SHP77 treated with DMSO at 0.1 percent for 48 hours (cell line): ENCODE results near the gene RAD54L.
"Not testable (repeated sequence)": the region's sequence is repeated elsewhere in the genome, so short reads cannot be mapped to it uniquely, and the experiment has no call there.

Source experiments
- DNase-seq: peaks from one replicate; lab custom pipeline; 2025; lab: John Stamatoyannopoulos, UW

Gene RAD54L

DNA sequence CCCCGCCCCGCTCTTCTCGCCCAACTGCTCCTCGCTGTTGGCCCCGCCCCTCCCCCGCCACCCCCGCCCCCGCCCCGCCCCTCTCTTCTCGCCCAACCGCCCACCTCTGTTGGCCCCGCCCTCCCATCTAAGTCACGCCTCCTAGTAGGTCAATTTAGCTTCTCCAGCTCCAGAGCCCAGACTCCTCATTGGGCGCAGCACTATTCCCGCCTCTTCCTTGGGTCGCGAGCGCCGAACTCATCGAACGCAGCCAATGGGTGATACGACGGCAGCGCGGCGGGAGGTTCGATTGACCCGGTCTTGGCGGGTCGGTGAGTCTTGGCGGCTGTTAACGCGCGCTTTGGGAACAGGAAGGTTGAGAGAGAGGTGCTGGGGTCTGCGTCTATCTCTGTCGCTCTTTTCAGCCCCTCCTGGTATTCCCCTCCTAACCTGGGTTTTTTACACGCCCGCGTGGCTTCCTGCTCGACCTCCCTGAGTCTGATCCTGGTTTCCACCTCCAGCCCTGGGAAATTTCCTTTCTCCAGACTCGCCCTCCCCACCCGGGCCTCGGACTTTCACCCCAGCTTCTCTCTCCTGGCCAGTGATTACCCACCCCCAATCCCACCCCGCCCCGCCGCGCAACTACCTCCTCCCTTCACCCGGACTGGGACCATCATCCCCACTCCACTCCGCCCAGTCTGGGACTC, at the start of gene RAD54L:
RAD54L (plus strand) TSS at position 328 of the 686 bp plus-strand sequence. CDS start 643 bp downstream, outside the sequence.
- DNase-seq: peak; percentile 94

DNA sequence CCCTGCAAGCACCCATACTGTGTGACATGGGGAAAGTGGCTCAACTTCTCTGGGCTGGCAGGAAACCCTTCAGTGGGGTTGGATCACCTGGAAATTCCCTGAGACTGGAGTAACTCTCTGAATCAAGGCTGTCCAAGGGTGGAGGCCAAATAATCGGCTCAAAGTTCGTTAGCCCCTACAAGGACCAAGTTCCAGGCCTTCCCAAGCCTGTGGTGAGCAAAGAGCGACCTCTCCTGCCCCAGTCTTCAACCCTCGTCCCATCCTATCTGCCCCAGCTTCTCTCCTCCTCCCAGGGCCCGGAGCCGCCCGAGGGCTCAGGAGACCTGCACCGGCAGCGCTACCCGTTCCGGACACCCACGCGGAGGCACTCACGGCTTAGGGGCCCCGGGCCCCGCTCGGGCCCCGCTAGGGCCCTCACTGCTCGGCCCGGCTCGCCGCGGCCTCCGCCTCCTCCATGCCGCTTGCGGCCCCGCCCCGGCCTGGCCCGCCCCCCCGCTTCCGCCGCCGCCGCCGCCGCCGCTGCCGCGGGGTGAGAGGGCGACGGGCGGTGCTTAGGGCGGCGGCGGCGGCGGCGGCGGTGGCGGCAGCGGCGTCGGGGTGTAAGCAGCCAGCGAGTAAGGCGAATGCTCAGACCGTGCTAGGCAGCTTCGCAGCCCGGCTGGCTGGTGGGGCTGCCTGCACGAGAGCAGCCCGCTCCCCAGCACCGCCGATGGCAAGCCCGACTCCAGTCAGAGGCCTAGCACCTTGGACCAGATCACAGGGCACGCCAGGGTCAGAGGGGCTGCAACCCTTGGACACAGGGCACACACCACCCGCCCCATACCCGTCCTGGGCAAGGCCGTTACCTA, 49.4 kb upstream of the RAD54L start, which contains the start of gene POMGNT1:
POMGNT1 (minus strand) TSS at position 471 of the 848 bp plus-strand sequence. CDS start 613 bp downstream, outside the sequence.
- peak; percentile 37 for DNase-seq

DNA sequence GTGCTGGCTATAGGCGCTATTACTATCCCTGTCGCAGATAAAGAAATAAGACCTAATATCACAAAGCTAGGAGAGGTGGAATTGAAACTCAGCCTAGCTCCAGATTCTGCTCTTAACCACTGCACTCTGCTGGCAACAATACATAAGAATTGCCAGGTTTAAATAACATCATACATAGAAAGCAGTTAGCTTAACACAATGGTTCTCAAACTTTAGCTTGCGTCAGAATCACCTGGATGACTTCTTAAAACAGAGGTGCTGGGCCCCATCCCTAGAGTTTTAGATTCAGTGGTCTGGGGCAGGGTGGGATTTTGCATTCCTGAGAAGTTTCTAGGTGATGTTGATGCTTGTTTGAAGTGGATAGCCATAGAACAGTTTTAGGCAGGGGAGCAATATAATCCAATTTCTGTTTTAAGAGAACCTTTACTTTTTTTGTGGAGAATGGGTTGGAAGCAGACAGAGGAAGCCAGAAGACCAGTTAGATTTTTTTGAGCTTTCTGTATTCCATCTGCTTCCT, 48.3 kb upstream of the RAD54L start:
- no peak for DNase-seq

DNA sequence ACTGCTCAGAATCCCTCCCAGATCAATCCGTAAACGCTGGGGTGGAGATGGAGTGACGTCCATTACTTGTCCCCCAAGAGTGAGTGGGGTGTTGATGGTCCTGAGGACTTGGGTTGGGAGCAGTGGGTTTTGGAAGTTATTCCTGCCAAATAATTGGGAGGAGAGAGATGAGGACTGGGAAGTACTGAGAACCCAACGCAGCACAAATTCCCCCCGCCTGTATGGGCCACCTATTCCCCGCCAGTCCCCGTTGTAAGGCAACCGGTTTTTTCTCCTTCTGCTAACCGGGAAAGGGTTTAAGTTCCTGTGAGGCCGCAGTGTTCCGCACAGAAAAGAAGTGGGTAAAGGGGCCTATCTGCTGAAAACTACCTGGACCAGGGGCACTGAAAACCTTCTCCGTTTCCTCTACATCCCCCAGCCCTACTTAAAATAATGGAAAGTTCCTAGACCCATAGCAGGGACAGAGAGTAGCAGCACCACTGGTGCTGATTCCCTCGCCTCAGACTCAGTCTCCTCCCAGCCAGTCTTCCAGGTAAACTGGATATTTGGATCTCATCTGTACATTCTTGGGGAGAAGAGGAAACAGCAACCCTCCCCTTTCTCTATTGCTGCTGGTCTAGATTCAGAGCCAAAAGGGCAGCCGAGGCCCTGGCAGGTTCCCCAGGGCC, 43.7 kb upstream of the RAD54L start:
- no peak for DNase-seq

DNA sequence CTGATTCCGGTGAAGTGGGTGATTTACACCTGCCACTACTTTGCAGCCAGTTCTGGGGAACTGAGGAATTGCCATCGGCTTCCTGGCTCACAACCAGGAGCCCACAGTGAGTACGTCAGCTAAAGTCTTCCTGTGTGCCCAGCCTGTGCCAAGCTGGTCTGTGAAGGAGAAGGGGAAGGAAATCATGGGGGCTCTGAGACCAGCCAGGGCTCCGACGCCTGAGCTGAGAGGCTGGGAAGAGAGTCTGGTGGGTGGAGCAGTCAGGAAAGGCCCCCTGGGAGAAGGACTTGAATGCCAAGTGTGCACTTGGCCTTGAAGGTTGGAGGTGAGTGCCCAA, 43.2 kb upstream of the RAD54L start:
- DNase-seq: no peak

DNA sequence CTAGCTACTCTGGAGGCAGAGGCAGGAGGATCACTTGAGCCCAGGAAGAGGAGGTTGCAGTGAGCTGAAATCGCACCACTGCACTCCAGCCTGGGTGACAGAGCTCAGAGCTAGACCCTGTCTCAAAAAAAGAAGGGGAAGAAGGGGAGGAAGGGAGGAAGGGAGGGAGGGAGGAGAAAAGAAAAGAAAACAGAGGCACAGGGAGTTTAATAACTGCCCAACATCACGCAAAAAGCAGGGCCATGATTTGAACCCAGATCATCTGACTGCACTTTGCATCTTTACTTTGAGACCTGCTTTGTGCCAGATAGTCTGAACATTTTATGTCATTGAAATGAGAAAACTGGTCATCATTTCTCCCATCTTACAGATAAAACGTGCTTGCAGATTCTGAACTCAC, 42.4 kb upstream of the RAD54L start:
- DNase-seq: no peak

DNA sequence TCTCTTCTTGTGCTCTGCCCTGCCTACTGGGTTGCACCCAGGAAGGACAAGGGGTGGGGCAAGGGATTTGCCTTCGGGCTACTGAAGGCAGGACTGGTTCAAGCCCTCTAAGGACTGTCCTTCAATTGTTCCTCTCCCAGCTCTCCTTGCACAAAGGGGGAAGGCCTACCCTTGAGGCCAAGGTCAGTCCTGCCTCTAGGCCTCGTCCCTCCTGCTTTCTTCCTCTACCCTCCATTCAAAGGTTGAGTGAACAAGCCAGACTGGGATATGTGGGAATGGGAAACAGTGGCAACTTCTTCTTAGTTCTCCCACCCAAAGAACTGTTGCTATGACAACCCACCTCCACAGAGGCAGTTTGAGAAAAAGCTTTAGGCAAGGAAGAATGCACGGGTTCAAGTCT, 41.8 kb upstream of the RAD54L start:
- DNase-seq: no peak

DNA sequence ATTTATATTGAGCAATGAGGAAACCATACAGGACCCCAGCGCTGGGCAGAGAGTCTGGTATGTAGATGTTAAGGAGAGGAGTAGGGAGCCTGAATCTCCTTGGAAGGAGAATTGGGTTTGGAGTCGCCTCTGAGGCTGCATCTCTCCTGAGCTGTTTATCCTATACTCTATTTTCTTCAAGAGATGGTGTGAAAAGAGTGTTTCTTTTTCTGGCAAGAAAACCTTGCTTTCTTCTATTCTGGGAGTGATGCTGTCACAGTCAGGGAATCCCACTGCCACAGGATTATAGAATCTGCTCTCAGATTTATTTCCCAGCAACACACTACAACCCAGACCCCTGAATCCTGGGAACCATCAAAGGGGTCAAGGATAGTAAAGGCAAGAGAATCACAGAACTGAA, 41.2 kb upstream of the RAD54L start:
- no peak for DNase-seq

DNA sequence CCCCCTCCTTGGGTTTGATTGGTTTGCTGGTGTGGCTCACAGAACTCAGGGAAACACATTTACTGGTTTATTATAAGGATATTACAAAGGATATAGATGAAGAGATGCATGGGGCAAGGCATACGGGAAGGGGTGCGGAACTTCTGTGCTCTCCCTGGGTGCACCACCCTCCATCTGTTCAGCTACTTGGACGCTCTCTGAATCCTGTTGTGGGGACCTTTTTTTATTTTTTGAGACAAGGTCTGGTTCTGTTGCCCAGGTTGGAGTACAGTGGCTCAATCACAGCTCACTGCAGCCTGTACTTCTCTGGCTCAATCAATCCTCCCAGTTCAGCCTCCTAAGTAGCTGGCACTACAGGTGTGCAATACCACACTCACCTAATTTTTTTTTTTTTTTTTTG, 37.0 kb upstream of the RAD54L start:
- no peak for DNase-seq

DNA sequence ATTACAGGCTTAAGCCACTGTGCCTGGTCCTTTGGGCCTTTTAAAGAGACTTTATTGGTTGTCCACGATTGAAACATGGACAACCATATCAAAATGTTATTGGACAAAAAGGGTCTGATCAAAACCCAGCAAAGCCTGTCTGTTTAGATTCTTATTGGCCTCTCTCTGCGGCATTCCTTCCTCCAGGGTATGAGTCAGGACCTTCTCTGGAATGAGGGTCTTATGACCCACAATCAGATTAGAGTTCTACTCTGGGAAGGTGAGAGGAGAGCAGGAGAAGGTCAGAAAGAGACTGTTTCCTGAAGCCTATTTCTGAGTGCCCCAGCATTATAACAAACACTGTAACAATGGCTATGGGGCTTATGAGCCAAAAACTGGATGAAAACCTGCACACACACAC, 36.5 kb upstream of the RAD54L start:
- DNase-seq: no peak

DNA sequence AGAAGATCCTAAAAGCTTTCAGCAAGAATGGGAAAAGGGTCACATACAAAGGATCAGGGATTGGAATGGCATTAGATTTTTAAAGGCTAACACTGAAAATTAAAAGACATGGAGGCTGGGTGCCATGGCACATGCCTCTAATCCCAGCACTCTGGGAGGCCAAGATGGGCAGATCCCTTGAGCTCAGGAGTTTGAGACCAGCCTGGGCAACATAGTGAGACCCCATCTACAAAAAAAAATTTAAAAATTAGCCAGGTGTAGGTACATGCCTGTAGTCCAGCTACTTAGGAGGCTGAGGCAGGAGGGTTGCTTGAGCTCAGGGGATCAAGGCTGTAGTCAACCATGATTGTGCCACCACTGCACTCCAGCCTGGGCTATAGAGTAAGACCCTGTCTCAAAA, 32.1 kb upstream of the RAD54L start:
- DNase-seq: no peak

DNA sequence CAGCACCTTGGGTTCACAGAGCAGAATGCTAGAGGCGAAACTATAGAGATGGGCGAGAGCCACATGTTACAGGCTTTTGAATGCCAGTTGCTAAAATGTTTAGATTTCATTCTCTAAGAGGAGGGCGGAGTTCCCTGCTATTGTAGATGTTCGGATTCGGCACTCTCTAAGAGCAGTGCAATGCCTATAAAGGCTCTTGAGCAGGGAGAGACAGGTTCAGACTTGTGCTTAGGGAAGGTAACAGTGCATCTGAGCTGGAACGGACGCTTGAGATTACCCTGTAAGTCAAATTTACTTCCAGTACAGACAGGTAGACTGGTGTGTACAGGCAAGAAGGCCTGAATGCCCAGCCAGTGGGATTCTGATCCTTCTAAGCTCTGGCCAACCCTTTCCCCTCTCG, 29.1 kb upstream of the RAD54L start:
- DNase-seq: no peak

DNA sequence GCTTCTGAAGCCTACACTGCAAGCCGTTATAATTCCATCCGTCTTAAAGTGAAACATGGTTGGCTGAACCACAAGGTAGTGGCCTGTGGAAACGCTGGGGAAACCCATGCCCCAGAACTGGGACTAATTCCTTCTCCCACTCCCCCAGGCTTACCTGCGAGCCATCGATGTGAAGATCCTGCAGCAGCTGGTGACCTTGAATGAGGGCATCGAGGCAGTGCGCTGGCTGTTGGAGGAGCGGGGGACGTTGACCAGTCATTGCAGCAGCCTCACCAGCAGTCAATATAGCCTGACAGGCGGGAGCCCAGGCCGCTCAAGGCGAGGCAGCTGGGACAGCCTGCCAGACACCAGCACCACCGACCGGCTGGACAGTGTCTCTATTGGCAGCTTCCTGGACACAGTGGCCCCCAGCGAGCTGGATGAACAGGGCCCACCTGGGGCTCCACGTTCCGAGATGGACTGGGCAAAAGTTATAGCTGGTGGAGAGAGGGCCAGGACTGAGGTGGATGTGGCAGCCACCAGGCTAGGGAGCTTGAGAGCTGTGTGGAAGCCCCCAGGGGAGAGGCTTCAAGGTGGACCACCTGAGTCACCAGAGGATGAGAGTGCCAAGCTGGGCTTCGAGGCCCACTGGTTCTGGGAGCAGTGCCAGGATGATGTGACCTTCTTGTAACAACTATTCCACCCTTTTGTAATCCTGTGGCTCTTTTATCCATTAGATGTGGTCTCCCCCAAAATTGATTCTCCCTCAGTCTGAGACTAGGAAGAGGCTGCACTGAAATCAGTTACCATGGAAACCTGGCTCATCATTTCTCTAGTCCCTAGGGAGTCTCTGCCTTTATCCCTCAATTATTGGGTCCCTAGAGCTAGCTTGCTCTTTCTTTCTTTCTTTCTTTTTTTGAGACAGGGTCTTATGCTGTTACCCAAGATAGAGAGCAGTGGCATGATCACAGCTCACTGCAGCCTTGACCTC, 27.7 kb upstream of the RAD54L start:
- DNase-seq: no peak

DNA sequence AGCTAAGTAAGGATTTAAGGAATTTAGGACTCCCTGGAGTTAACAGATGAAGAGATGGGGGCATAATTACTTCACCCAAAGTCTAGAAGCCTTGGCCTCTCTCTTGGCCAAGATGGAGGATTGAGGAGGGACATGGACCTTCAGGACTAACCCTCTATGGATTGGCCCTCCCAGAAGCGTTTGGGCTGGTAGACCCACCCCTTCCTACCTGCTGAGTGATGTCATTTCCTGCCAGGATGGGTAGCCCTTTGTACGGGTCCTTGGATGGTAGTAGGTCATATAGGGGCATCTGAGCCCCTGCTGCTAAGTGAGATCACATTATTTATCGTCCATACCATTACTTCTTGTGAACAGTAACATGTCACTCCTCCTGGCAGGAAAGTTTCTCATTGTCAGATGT, 26.8 kb upstream of the RAD54L start:
- no peak for DNase-seq

DNA sequence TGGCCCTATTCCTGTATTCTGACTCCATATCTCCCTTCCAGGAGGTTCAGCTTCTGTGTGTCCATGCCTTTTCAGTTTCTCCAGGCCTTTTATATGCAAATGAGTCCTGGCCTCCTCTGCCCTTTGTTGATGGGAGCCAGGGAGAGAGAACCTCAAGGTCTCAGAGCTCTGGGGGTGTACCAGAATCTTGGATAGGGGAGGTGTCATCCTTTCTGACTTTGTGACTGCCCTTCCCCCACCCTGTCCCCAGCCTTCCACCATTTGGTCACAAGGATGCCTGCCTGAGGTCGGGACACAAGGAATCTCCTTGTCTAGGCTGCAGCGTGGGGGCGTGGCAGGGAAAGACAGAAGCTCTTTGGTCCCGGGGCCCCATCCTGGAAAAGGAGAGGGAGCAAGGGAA, 25.8 kb upstream of the RAD54L start:
- no peak for DNase-seq

DNA sequence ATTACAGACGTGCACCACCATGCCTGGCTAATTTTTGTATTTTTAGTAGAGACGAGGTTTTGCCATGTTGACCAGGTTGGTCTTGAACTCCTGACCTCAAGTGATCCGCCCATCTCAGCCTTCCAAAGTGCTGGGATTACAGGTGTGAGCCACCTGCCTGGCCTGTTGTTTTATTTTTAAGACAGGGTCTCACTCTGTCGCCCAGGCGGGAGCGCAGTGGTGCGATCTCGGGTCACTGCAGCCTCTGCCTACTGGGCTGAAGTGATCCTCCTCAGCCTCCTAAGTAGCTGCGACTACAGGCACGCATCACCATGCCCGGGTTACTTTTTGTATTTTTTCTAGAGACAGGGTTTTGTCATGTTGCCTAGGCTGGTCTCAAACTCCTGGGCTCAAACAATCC, 24.5 kb upstream of the RAD54L start:
- not testable (repeated sequence) for DNase-seq

DNA sequence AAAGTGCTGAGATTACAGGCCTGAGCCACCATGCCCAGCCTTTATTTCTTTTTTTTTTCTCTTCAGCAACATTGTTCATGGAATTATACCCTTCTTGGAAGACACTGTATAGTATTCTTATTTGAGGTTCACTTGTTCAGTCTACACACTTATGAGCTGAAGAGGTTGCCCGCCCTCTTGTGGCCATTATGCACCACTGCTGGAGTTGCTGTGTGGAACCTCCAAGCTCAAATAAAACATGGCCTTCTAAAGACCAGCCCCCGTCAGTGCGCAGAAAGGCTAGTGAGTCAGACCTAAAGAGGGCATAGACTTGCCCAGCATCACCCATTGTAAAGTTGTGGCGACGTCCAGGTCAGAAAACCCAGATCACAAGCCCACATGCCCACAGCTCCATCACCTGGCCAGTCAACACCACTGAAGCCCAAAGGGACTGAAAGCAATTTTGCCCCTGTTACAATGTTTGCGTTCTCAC, 24.1 kb upstream of the RAD54L start:
- DNase-seq: peak; percentile 77

DNA sequence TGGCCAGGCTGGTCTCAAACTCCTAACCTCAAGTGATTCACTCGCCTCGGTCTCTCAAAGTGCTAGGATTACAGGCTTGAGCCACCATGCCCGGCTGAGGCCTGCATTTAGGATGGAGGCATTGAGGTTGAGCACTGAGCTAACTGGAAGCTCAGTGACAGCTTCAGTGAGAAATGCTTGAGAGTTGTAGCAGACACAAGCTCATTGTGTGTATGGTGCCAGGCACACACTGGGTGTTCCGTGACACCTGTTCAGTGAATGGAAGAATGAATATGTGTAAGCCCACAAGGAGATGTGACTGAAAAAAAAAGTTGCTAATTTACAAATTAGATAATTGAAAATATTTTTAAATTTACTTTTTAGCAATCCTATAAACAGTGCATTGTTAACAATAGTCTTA, 22.6 kb upstream of the RAD54L start:
- no peak for DNase-seq

DNA sequence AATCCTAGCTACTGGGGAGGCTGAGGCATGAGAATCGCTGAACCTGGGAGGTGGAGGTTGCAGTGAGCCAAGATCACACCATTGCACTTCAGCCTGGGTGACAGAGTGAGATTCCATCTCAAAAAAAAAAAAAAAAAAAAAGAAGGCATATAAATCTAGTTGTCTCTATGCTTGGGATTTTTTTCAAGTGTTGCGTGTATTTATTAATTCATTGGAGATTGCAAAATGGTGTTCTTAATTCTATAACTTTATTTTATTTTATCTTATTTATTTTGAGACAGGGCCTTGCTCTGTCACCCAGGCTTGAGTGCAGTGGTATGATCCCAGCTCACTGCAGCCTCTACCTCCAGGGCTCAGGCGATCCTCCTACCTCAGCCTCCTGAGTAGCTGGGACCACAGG, 16.3 kb upstream of the RAD54L start:
- not testable (repeated sequence) for DNase-seq

DNA sequence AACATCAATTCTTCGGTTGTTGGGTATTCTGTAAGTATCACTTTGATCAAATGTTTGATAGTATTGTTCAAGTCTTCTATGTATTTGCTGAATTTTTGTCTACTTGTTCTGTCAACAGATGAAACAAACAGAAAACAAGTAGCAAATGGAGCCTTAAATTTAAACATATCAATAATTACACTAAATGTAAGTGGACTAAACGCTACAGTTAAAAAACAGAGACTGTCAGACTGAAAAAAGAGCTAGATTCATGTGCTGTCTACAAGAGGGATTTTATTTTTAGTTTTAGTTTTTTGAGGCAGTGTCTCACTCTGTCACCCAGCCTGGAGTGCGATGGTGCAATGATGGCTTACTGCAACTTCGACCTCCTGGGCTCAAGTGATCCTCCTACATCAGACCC, 10.7 kb upstream of the RAD54L start:
- no peak for DNase-seq

DNA sequence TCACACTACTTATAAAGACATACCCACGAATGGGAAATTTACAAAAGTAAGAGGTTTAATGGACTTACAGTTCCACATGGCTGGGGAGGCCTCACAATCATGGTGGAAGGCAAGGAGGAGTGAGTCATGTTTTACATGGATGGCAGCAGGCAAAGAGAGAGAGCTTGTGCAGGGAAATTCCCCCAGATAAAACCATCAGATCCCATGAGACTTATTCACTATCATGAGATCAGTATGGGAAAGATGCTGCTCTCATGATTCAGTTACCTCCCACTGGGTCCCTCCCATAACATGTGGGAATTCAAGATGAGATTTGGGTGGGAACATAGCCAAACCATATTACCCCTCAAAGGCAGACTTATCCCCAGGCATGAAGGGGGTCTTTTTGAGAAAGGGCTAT, 8.7 kb upstream of the RAD54L start:
- not testable (repeated sequence) for DNase-seq
